ENCODE data around the gene RAB10. TPM values are rescaled to one million over a fixed set of nuclear protein-coding genes. Genes with fewer than 3 reads are reported as not detected.

RAB10 gene
- total RNA-seq, 1 donor from 2014 or later, result 238 TPM

- peaks cover 100% of the 10 kb centered on the region for H3K79me2 ChIP-seq (ENCODE audit: low read depth)
Measured at GRCh38 chr2:26072925-26073768, 39.3 kb downstream of the RAB10 start.

GRCh38 chr2:26073830-26074229, 39.9 kb downstream of the RAB10 start:
- peaks cover 26% of the 10 kb centered on the region for H3K4me1 ChIP-seq
- Mint-ChIP-seq H3K36me3 (peaks cover 19% of the 10 kb centered on the region), H3K9me3 (peaks cover 8% of the 10 kb centered on the region), H3K27ac (no peak overlapping the region), H3K4me1 (peaks cover 5% of the 10 kb centered on the region), H3K27me3 (ENCODE audit: insufficient read depth, low read depth) (no peaks in the 10 kb centered on the region), H3K4me3 (no peak overlapping the region)
- H3K9me3 ChIP-seq (ENCODE audit: low read depth), result no peaks in the 10 kb centered on the region
- H3K9ac ChIP-seq, result no peak overlapping the region
- TF ChIP-seq CTCF (IDR thresholded peaks at IDR 0.05) (no peak), EZH2phosphoT487 (IDR thresholded peaks at IDR 0.05) (no peak), EZH2 (IDR thresholded peaks at IDR 0.05) (no peak)
- no peaks in the 10 kb centered on the region for H3K27me3 ChIP-seq
- H3F3A ChIP-seq (ENCODE audit: low read depth), result peaks cover 25% of the 10 kb centered on the region
- no peak for DNase-seq (ENCODE audit: low spot score)
- H3K4me2 ChIP-seq, result no peak overlapping the region
- H3K27ac ChIP-seq, result no peak overlapping the region
- peaks cover 100% of the 10 kb centered on the region for H3K79me2 ChIP-seq (ENCODE audit: low read depth)
- H3K36me3 ChIP-seq, result no peaks in the 10 kb centered on the region
- H3K4me3 ChIP-seq, result no peak overlapping the region
- H2AFZ ChIP-seq (replicated peaks), result no peak overlapping the region
- H4K20me1 ChIP-seq (ENCODE audit: low read depth), result peaks cover 76% of the 10 kb centered on the region

More at GRCh38 chr2:26072925-26073768, 39.3 kb downstream of the RAB10 start:
- Histone ChIP-seq H3K36me3 (no peaks in the 10 kb centered on the region), H3F3A (ENCODE audit: low read depth) (peaks cover 25% of the 10 kb centered on the region), H3K4me1 (peaks cover 26% of the 10 kb centered on the region), H3K27ac (peak overlapping the region; percentile 35), H3K4me3 (no peak overlapping the region), H4K20me1 (ENCODE audit: low read depth) (peaks cover 81% of the 10 kb centered on the region), H3K4me2 (peak overlapping the region; percentile 46), H3K9me3 (ENCODE audit: low read depth) (no peaks in the 10 kb centered on the region), H2AFZ (replicated peaks) (no peak overlapping the region), H3K9ac (no peak overlapping the region), H3K27me3 (no peaks in the 10 kb centered on the region)
- no peak for TF ChIP-seq EZH2phosphoT487 (IDR thresholded peaks at IDR 0.05)
- no peak for TF ChIP-seq EZH2 (IDR thresholded peaks at IDR 0.05)
- TF ChIP-seq CTCF (IDR thresholded peaks at IDR 0.05), result no peak
- Mint-ChIP-seq H3K27me3 (ENCODE audit: insufficient read depth, low read depth) (no peaks in the 10 kb centered on the region), H3K4me1 (peaks cover 5% of the 10 kb centered on the region), H3K4me3 (no peak overlapping the region), H3K36me3 (peaks cover 14% of the 10 kb centered on the region), H3K9me3 (peaks cover 2% of the 10 kb centered on the region), H3K27ac (no peak overlapping the region)
- peak; percentile 51 for DNase-seq (ENCODE audit: low spot score)

GRCh38 chr2:26074676-26075075, 40.8 kb downstream of the RAB10 start:
- no peak overlapping the region for H2AFZ ChIP-seq (replicated peaks)
- DNase-seq (ENCODE audit: low spot score), result no peak
- H3K36me3 ChIP-seq, result no peaks in the 10 kb centered on the region
- peaks cover 5% of the 10 kb centered on the region for H3K4me1 Mint-ChIP-seq
- no peak overlapping the region for H3K4me3 ChIP-seq
- TF ChIP-seq CTCF (IDR thresholded peaks at IDR 0.05) (no peak), EZH2phosphoT487 (IDR thresholded peaks at IDR 0.05) (no peak), EZH2 (IDR thresholded peaks at IDR 0.05) (no peak)
- peaks cover 16% of the 10 kb centered on the region for H3K9me3 Mint-ChIP-seq
- H3K27ac Mint-ChIP-seq, result no peak overlapping the region
- peak overlapping the region; percentile 33 for H3K4me2 ChIP-seq
- H3K79me2 ChIP-seq (ENCODE audit: low read depth), result peaks cover 100% of the 10 kb centered on the region
- H4K20me1 ChIP-seq (ENCODE audit: low read depth), result peaks cover 68% of the 10 kb centered on the region
- no peak overlapping the region for H3K4me3 Mint-ChIP-seq
- no peak overlapping the region for H3K27ac ChIP-seq
- no peak overlapping the region for H3K9ac ChIP-seq
- peaks cover 25% of the 10 kb centered on the region for H3F3A ChIP-seq (ENCODE audit: low read depth)
- no peaks in the 10 kb centered on the region for H3K27me3 ChIP-seq
- H3K4me1 ChIP-seq, result peaks cover 26% of the 10 kb centered on the region
- H3K9me3 ChIP-seq (ENCODE audit: low read depth), result no peaks in the 10 kb centered on the region
- H3K27me3 Mint-ChIP-seq (ENCODE audit: insufficient read depth, low read depth), result no peaks in the 10 kb centered on the region
- peaks cover 23% of the 10 kb centered on the region for H3K36me3 Mint-ChIP-seq
